Ramos (cell line): Measurements from ENCODE around the gene TMEFF2.

ENCODE experiments used
- in situ Hi-C: fragments of 300-500 bp; cut with MboI; formaldehyde crosslinking; loops from one replicate; pipeline ENCODE4 v1.14.3; 2022; ENCODE audit warnings: low sequenced_read_pairs; ENCODE audit not compliant: unreplicated experiment

The TMEFF2 gene

GRCh38 chr2:192186806-192187205, 7.9 kb downstream of the TMEFF2 start:
- in situ Hi-C loops: no loop called here

- in situ Hi-C loops: no loop called here
These were observed 10.4 kb downstream of the TMEFF2 start for GRCh38 chr2:192184349-192184748.

- in situ Hi-C loops: no loop called here
These were observed 11.4 kb downstream of the TMEFF2 start for GRCh38 chr2:192183296-192183695.

- in situ Hi-C loops: loop anchor here (10.0 to 25.0 kb wide), 2 partner anchors 355 to 612 kb away; no protein-coding TSS in a partner anchor
These were observed 27.8 kb downstream of the TMEFF2 start for GRCh38 chr2:192166946-192167345.

GRCh38 chr2:192165842-192166241, 28.9 kb downstream of the TMEFF2 start:
- in situ Hi-C loops: loop anchor here (10.0 to 25.0 kb wide), 2 partner anchors 354 to 611 kb away; no protein-coding TSS in a partner anchor

GRCh38 chr2:192162392-192163042, 32.2 kb downstream of the TMEFF2 start:
- in situ Hi-C loops: loop anchor here (10.0 to 25.0 kb wide), 2 partner anchors 350 to 608 kb away; no protein-coding TSS in a partner anchor

- in situ Hi-C loops: loop anchor here (10.0 to 25.0 kb wide), 2 partner anchors 349 to 607 kb away; no protein-coding TSS in a partner anchor
These were observed 33.0 kb downstream of the TMEFF2 start for GRCh38 chr2:192161656-192162290.

GRCh38 chr2:192159736-192160135, 35.0 kb downstream of the TMEFF2 start:
- in situ Hi-C loops: loop anchor here (10.0 to 25.0 kb wide), 2 partner anchors 347 to 605 kb away; no protein-coding TSS in a partner anchor

- in situ Hi-C loops: loop anchor here (25.0 kb wide), 1 partner anchor 347 kb away; no protein-coding TSS in a partner anchor
These were observed 35.5 kb downstream of the TMEFF2 start for GRCh38 chr2:192159208-192159607.

GRCh38 chr2:192157776-192158175, 37.0 kb downstream of the TMEFF2 start:
- in situ Hi-C loops: loop anchor here (25.0 kb wide), 1 partner anchor 345 kb away; no protein-coding TSS in a partner anchor

- in situ Hi-C loops: loop anchor here (25.0 kb wide), 1 partner anchor 343 kb away; no protein-coding TSS in a partner anchor
These were observed 39.1 kb downstream of the TMEFF2 start for GRCh38 chr2:192155511-192156118.

- in situ Hi-C loops: loop anchor here (25.0 kb wide), 1 partner anchor 341 kb away; no protein-coding TSS in a partner anchor
These were observed 41.2 kb downstream of the TMEFF2 start for GRCh38 chr2:192153561-192153960.

- in situ Hi-C loops: loop anchor here (25.0 kb wide), 1 partner anchor 340 kb away; no protein-coding TSS in a partner anchor
These were observed 42.9 kb downstream of the TMEFF2 start for GRCh38 chr2:192151853-192152252.

GRCh38 chr2:192150166-192150565, 44.6 kb downstream of the TMEFF2 start:
- in situ Hi-C loops: loop anchor here (25.0 kb wide), 1 partner anchor 338 kb away; no protein-coding TSS in a partner anchor

- in situ Hi-C loops: no loop called here
These were observed 46.0 kb downstream of the TMEFF2 start for GRCh38 chr2:192148620-192149321.

- in situ Hi-C loops: no loop called here
These were observed 46.5 kb downstream of the TMEFF2 start for GRCh38 chr2:192148241-192148619.

- in situ Hi-C loops: no loop called here
These were observed 48.4 kb downstream of the TMEFF2 start for GRCh38 chr2:192146069-192147015.

GRCh38 chr2:192145496-192145895, 49.2 kb downstream of the TMEFF2 start:
- in situ Hi-C loops: no loop called here

GRCh38 chr2:192140236-192140839, 54.4 kb downstream of the TMEFF2 start:
- in situ Hi-C loops: no loop called here
